SK-N-SH treated with all-trans-retinoic acid at 6 μM for 48 hours (cell line): ENCODE results near the gene NAPB.

Source experiments
- ATAC-seq: fragments of 200-7000 bp; cut with Tn5 transposase; 3 replicates; pipeline ENCODE4 v1.9.1; 2020; ENCODE audit warnings: mild to moderate bottlenecking, moderate library complexity
- ARNTL ChIP-seq: fragments of 450-650 bp; formaldehyde crosslinking; IDR thresholded peaks from 2 replicates; pipeline ENCODE4 v1.5.0; 2020; ENCODE audit warnings: low read depth, mild to moderate bottlenecking, moderate library complexity, borderline replicate concordance
- BACH2 ChIP-seq: fragments of 250-450 bp; sonication (Bioruptor Pico); IDR thresholded peaks from 2 replicates; pipeline ENCODE4 v1.9.0; 2021; ENCODE audit warnings: mild to moderate bottlenecking, borderline replicate concordance
- CREB5 ChIP-seq: fragments of 250-450 bp; sonication (Bioruptor Pico); IDR thresholded peaks from 2 replicates; pipeline ENCODE4 v1.5.1; 2020; ENCODE audit warnings: low read depth, mild to moderate bottlenecking, moderate library complexity
- CSDC2 ChIP-seq: fragments of 250-450 bp; sonication (Bioruptor Pico); IDR thresholded peaks from 2 replicates; pipeline ENCODE4 v1.5.0; 2020; ENCODE audit warnings: mild to moderate bottlenecking, moderate library complexity
- CSRNP3 ChIP-seq: fragments of 250-450 bp; sonication (Bioruptor Pico); IDR thresholded peaks from 2 replicates; pipeline ENCODE4 v1.5.1; 2021; ENCODE audit warnings: mild to moderate bottlenecking, moderate library complexity
- ESRRG ChIP-seq: fragments of 250-450 bp; sonication (Bioruptor Pico); IDR thresholded peaks from 2 replicates; pipeline ENCODE4 v1.6.1; 2021; ENCODE audit warnings: mild to moderate bottlenecking
- GLIS3 ChIP-seq: fragments of 250-450 bp; sonication (Bioruptor Pico); IDR thresholded peaks from 2 replicates; pipeline ENCODE4 v1.5.0; 2020; ENCODE audit warnings: mild to moderate bottlenecking, moderate library complexity
- ISL1 ChIP-seq: fragments of 250-450 bp; sonication (Bioruptor Pico); IDR thresholded peaks from 2 replicates; pipeline ENCODE4 v2.1.2; 2022; ENCODE audit warnings: mild to moderate bottlenecking, moderate library complexity
- OSR1 ChIP-seq: fragments of 250-450 bp; sonication (Bioruptor Pico); IDR thresholded peaks from 2 replicates; pipeline ENCODE4 v1.8.0; 2022; ENCODE audit warnings: moderate library complexity, mild to moderate bottlenecking, inconsistent platforms
- POU6F1 ChIP-seq: fragments of 250-450 bp; sonication (Bioruptor Pico); IDR thresholded peaks from 2 replicates; pipeline ENCODE4 v1.8.0; 2021; ENCODE audit warnings: low read depth, mild to moderate bottlenecking, moderate library complexity, borderline replicate concordance
- PPARA ChIP-seq: fragments of 250-450 bp; sonication (Bioruptor Pico); IDR thresholded peaks from 2 replicates; pipeline ENCODE4 v1.5.0; 2020; ENCODE audit warnings: mild to moderate bottlenecking, borderline replicate concordance
- RARB ChIP-seq: fragments of 250-450 bp; sonication (Bioruptor Pico); IDR thresholded peaks from 2 replicates; pipeline ENCODE4 v1.8.0; 2021; ENCODE audit warnings: mild to moderate bottlenecking, moderate library complexity
- SNAI2 ChIP-seq: fragments of 250-450 bp; sonication (Bioruptor Pico); IDR thresholded peaks from 2 replicates; pipeline ENCODE4 v1.5.0; 2020; ENCODE audit warnings: mild to moderate bottlenecking, moderate library complexity
- TCF4 ChIP-seq: fragments of 250-450 bp; sonication (Bioruptor Pico); IDR thresholded peaks from 2 replicates; pipeline ENCODE4 v1.8.0; 2021; ENCODE audit warnings: mild to moderate bottlenecking, moderate library complexity, borderline replicate concordance
- TOX ChIP-seq: fragments of 250-450 bp; sonication (Bioruptor Pico); IDR thresholded peaks from 2 replicates; pipeline ENCODE4 v1.8.0; 2021; ENCODE audit warnings: mild to moderate bottlenecking, moderate library complexity, borderline replicate concordance
- TSHZ2 ChIP-seq: fragments of 250-450 bp; sonication (Bioruptor Pico); IDR thresholded peaks from 2 replicates; pipeline ENCODE4 v1.5.0; 2020; ENCODE audit warnings: mild to moderate bottlenecking, moderate library complexity
- ZC3H10 ChIP-seq: fragments of 250-450 bp; sonication (Bioruptor Pico); IDR thresholded peaks from 2 replicates; pipeline ENCODE4 v1.5.1; 2021; ENCODE audit warnings: mild to moderate bottlenecking, moderate library complexity
- ZFP3 ChIP-seq: fragments of 250-450 bp; sonication (Bioruptor Pico); IDR thresholded peaks from 2 replicates; pipeline ENCODE4 v1.5.0; 2020; ENCODE audit warnings: mild to moderate bottlenecking, moderate library complexity
- ZFP30 ChIP-seq: fragments of 450-650 bp; formaldehyde crosslinking; IDR thresholded peaks from 2 replicates; pipeline ENCODE4 v1.5.0; 2022; ENCODE audit warnings: mild to moderate bottlenecking, moderate library complexity
- ZNF565 ChIP-seq: fragments of 450-650 bp; formaldehyde crosslinking; conservative IDR thresholded peaks from 2 replicates; pipeline ENCODE4 v1.5.0; 2020; ENCODE audit warnings: low read depth, mild to moderate bottlenecking, moderate library complexity
- ZNF70 ChIP-seq: fragments of 450-650 bp; formaldehyde crosslinking; IDR thresholded peaks from 2 replicates; pipeline ENCODE4 v1.5.0; 2020; ENCODE audit warnings: mild to moderate bottlenecking, moderate library complexity
- TF ChIP-seq, protein P1 (sequence below): fragments of 250-450 bp; sonication (Bioruptor Pico); IDR thresholded peaks from 2 replicates; pipeline ENCODE4 v1.8.0; 2020; ENCODE audit warnings: mild to moderate bottlenecking, moderate library complexity, borderline replicate concordance

Gene NAPB

GRCh38 chr20:23417861-23418260, 3.4 kb downstream of the NAPB start:
- no peak for TF ChIP-seq ZNF565 (CRISPR knock-in tag)
- TF ChIP-seq ZFP30 (CRISPR knock-in tag): no peak
- TF ChIP-seq ZFP3 (CRISPR knock-in tag): no peak
- TF ChIP-seq CREB5: no peak
- TF ChIP-seq POU6F1: no peak
- TF ChIP-seq, protein P1, sequence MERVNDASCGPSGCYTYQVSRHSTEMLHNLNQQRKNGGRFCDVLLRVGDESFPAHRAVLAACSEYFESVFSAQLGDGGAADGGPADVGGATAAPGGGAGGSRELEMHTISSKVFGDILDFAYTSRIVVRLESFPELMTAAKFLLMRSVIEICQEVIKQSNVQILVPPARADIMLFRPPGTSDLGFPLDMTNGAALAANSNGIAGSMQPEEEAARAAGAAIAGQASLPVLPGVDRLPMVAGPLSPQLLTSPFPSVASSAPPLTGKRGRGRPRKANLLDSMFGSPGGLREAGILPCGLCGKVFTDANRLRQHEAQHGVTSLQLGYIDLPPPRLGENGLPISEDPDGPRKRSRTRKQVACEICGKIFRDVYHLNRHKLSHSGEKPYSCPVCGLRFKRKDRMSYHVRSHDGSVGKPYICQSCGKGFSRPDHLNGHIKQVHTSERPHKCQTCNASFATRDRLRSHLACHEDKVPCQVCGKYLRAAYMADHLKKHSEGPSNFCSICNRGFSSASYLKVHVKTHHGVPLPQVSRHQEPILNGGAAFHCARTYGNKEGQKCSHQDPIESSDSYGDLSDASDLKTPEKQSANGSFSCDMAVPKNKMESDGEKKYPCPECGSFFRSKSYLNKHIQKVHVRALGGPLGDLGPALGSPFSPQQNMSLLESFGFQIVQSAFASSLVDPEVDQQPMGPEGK (CRISPR knock-in tag): no peak
- TF ChIP-seq TCF4: no peak
- no peak for TF ChIP-seq ZNF70 (CRISPR knock-in tag)
- TF ChIP-seq CSDC2 (CRISPR knock-in tag): no peak
- TF ChIP-seq RARB: no peak
- TF ChIP-seq SNAI2 (CRISPR knock-in tag): no peak
- no peak for TF ChIP-seq GLIS3 (CRISPR knock-in tag)
- no peak for TF ChIP-seq PPARA
- TF ChIP-seq ISL1: no peak
- TF ChIP-seq TSHZ2 (CRISPR knock-in tag): no peak
- TF ChIP-seq OSR1 (CRISPR knock-in tag): no peak
- ATAC-seq: no peak

- TF ChIP-seq GLIS3 (CRISPR knock-in tag): no peak
- no peak for TF ChIP-seq ZC3H10
- TF ChIP-seq, protein P1 (CRISPR knock-in tag): no peak
- no peak for TF ChIP-seq CSDC2 (CRISPR knock-in tag)
- TF ChIP-seq SNAI2 (CRISPR knock-in tag): no peak
- no peak for ATAC-seq
These were observed 5.2 kb downstream of the NAPB start for GRCh38 chr20:23415959-23416583.

GRCh38 chr20:23415555-23415954, 5.7 kb downstream of the NAPB start:
- no peak for ATAC-seq
- no peak for TF ChIP-seq ZFP3 (CRISPR knock-in tag)
- TF ChIP-seq TSHZ2 (CRISPR knock-in tag): no peak
- TF ChIP-seq ZC3H10: no peak
- TF ChIP-seq OSR1 (CRISPR knock-in tag): no peak
- no peak for TF ChIP-seq BACH2 (CRISPR knock-in tag)
- TF ChIP-seq RARB: no peak
- no peak for TF ChIP-seq ARNTL (CRISPR knock-in tag)
- no peak for TF ChIP-seq ISL1
- no peak for TF ChIP-seq ESRRG (CRISPR knock-in tag)
- no peak for TF ChIP-seq CREB5
- TF ChIP-seq CSRNP3: no peak
- no peak for TF ChIP-seq ZNF565 (CRISPR knock-in tag)
- TF ChIP-seq TCF4: no peak
- no peak for TF ChIP-seq SNAI2 (CRISPR knock-in tag)
- no peak for TF ChIP-seq TOX (CRISPR knock-in tag)
- no peak for TF ChIP-seq CSDC2 (CRISPR knock-in tag)
